GM12878 (cell line): ENCODE measurements around the gene TEAD4. TPM values are rescaled to one million over a fixed set of nuclear protein-coding genes. Genes with fewer than 3 reads are reported as not detected.

Experiments used
- ATAC-seq: fragments of 200-7000 bp; cut with Tn5 transposase; 3 replicates; pipeline ENCODE4 v1.9.1; 2020; ENCODE audit warnings: mild to moderate bottlenecking, moderate library complexity
- BruUV-seq: library from RNA; stranded (reverse); fragments of 400-500 nt; replicated peaks from 2 replicates; lab custom pipeline; 2021; lab: Mats Ljungman, UMichigan
- CTCF ChIA-PET: fragments of 300-600 bp; sonication (Branson Sonifier 250); formaldehyde crosslinking; extraction: SDS; loops from one replicate; lab custom pipeline; 2021; ENCODE audit warnings: inconsistent platforms; lab: Yijun Ruan, JAX
- POLR2A ChIA-PET: fragments of 350-600 bp; formaldehyde crosslinking; extraction: SDS; loops from one replicate; lab custom pipeline; 2021; ENCODE audit warnings: inconsistent platforms; lab: Charles Lee
- RAD21 ChIA-PET: fragments of 300-600 bp; sonication (Branson Sonifier 250); formaldehyde crosslinking; loops from one replicate; lab custom pipeline; 2023; ENCODE audit warnings: antibody characterized with exemption; ENCODE audit not compliant: unreplicated experiment; lab: Charles Lee
- SMC1A ChIA-PET: fragments of 300-600 bp; sonication (Branson Sonifier 250); formaldehyde crosslinking; loops from one replicate; lab custom pipeline; 2023; ENCODE audit not compliant: unreplicated experiment, uncharacterized antibody; lab: Charles Lee
- DNase-seq: peaks from one replicate; pipeline ENCODE4 v3.0.0-alpha.2; 2011; ENCODE audit warnings: low read depth, low spot score
- FAIRE-seq: peaks from 3 replicates; lab custom pipeline; 2011; peaks lifted over from hg19 to GRCh38; lab: Jason Lieb, UNC
- H2AFZ ChIP-seq: 2 replicates; pipeline ENCODE4 v1.6.0; 2011; ENCODE audit warnings: low read depth, low read length, control low read depth; ENCODE audit not compliant: control insufficient read depth
- H3K27ac ChIP-seq: 2 replicates; pipeline ENCODE4 v1.5.1; 2011; ENCODE audit warnings: control low read depth; ENCODE audit not compliant: control insufficient read depth, insufficient read depth
- H3K27me3 ChIP-seq, 2 experiments: replicated peaks in 1 of 2; 2 replicates each; pipeline versions ENCODE4 v1.6.0 to v1.6.1; 2011; ENCODE audit warnings: low read length in 1 of 2; ENCODE audit not compliant: control insufficient read depth in 2 of 2, insufficient read depth in 2 of 2
- H3K36me3 ChIP-seq, 2 experiments: 2 replicates each; pipeline ENCODE4 v1.5.1; 2011; ENCODE audit warnings: low read length in 1 of 2; ENCODE audit not compliant: control insufficient read depth in 2 of 2, insufficient read depth in 2 of 2
- H3K4me1 ChIP-seq: 2 replicates; pipeline ENCODE4 v1.6.1; 2011; ENCODE audit warnings: mild to moderate bottlenecking, low read length, moderate library complexity, mixed read lengths; ENCODE audit not compliant: control insufficient read depth, insufficient read depth
- H3K4me2 ChIP-seq: 2 replicates; pipeline ENCODE4 v1.6.0; 2011; ENCODE audit warnings: control low read depth; ENCODE audit not compliant: control insufficient read depth, insufficient read depth
- H3K4me3 ChIP-seq: fragments of 200-600 bp; sonication (generic); 2 replicates; pipeline ENCODE4 v1.5.1; 2016
- H3K79me2 ChIP-seq: 2 replicates; pipeline ENCODE4 v1.6.0; 2011; ENCODE audit warnings: low read length; ENCODE audit not compliant: control insufficient read depth, insufficient read depth
- H3K9ac ChIP-seq: 2 replicates; pipeline ENCODE4 v1.8.0; 2011; ENCODE audit warnings: low read length, control low read depth, mixed read lengths; ENCODE audit not compliant: control insufficient read depth, insufficient read depth
- H3K9me3 ChIP-seq: replicated peaks from 3 replicates; pipeline ENCODE4 v1.5.1; 2011; ENCODE audit warnings: mild to moderate bottlenecking, low read length; ENCODE audit not compliant: control insufficient read depth, insufficient read depth
- H4K20me1 ChIP-seq: 2 replicates; pipeline ENCODE4 v1.6.0; 2011; ENCODE audit not compliant: control insufficient read depth, insufficient read depth
- BCLAF1 ChIP-seq: fragments of 450-650 bp; IDR thresholded peaks from 2 replicates; pipeline ENCODE4 v1.6.1; 2017; ENCODE audit warnings: antibody characterized with exemption, mild to moderate bottlenecking, moderate library complexity
- CBX3 ChIP-seq: fragments of 200-600 bp; sonication (generic); IDR thresholded peaks from 2 replicates; pipeline ENCODE4 v1.6.1; 2016; ENCODE audit warnings: low read depth, borderline replicate concordance
- E4F1 ChIP-seq: fragments of 450-650 bp; IDR thresholded peaks from 2 replicates; pipeline ENCODE4 v1.6.1; 2018; ENCODE audit warnings: borderline replicate concordance, mild to moderate bottlenecking; ENCODE audit not compliant: partially characterized antibody
- ESRRA ChIP-seq: IDR thresholded peaks from 2 replicates; pipeline ENCODE4 v1.6.1; 2012; ENCODE audit warnings: mild to moderate bottlenecking, low read length, improper control_type of control experiment
- NR2F1 ChIP-seq: fragments of 450-650 bp; conservative IDR thresholded peaks from 2 replicates; pipeline ENCODE4 v1.6.1; 2017; ENCODE audit warnings: mild to moderate bottlenecking
- PKNOX1 ChIP-seq: fragments of 450-650 bp; IDR thresholded peaks from 2 replicates; pipeline ENCODE4 v1.6.1; 2016; ENCODE audit warnings: mild to moderate bottlenecking
- POLR2A ChIP-seq: IDR thresholded peaks from 2 replicates; pipeline ENCODE4 v1.6.1; 2011; ENCODE audit warnings: low read depth, mild to moderate bottlenecking, low read length
- SIN3A ChIP-seq: IDR thresholded peaks from 2 replicates; pipeline ENCODE4 v1.6.1; 2012; ENCODE audit warnings: low read depth, low read length, improper control_type of control experiment
- STAT1 ChIP-seq: fragments of 450-650 bp; conservative IDR thresholded peaks from 2 replicates; pipeline ENCODE4 v1.6.1; 2014; ENCODE audit warnings: antibody characterized with exemption, mild to moderate bottlenecking
- TARDBP ChIP-seq: IDR thresholded peaks from 2 replicates; pipeline ENCODE4 v1.6.1; 2016; ENCODE audit warnings: borderline replicate concordance
- ZBTB33 ChIP-seq: fragments of 450-650 bp; IDR thresholded peaks from 2 replicates; pipeline ENCODE4 v1.6.1; 2017; ENCODE audit warnings: mild to moderate bottlenecking
- ZBTB40 ChIP-seq: fragments of 450-650 bp; IDR thresholded peaks from 2 replicates; pipeline ENCODE4 v1.6.1; 2016; ENCODE audit warnings: mild to moderate bottlenecking, moderate library complexity, borderline replicate concordance
- ZZZ3 ChIP-seq: IDR thresholded peaks from 2 replicates; pipeline ENCODE4 v1.6.1; 2011; ENCODE audit warnings: low read depth; ENCODE audit not compliant: control insufficient read depth, insufficient read length
- WGBS: methylation state at CpG from one replicate; pipeline ENCODE4 v1.1.6; 2016; ENCODE audit warnings: low lambda C conversion rate; ENCODE audit not compliant: insufficient replicate concordance, insufficient coverage; ENCODE audit errors: missing lambda C conversion rate; 5-methylcytosine and 5-hydroxymethylcytosine counted together
- in situ Hi-C: fragments of 300-500 bp; cut with MboI; formaldehyde crosslinking; loops from 9 replicates; pipeline ENCODE4 v1.14.3; 2018; ENCODE audit warnings: mixed read lengths
- intact Hi-C: fragments of 100-400 bp; cut with micrococcal nuclease; formaldehyde crosslinking; loops from one replicate; pipeline ENCODE4 v1.14.2; 2022; ENCODE audit not compliant: unreplicated experiment
- polyA plus RNA-seq, 11 experiments: library from polyadenylated mRNA; depleted of rRNA in 4 of 11; unstranded in 6 of 11; stranded (reverse) in 5 of 11; fragments of >200 nt; fragmentation: Nextera tagmentation in 4 of 11; fragmentation: Illumina TruSeq in 1 of 11; extraction: Ambion mirVana in 4 of 11; extraction: Trizol in 1 of 11; gene quantifications; 1 replicate in 1 of 11; 2 replicates in 10 of 11; pipeline versions ENCODE4 v1.2.1 to v1.2.3, GENCODE V29; 2011 to 2016; ENCODE audit warnings: inconsistent platforms in 2 of 11, missing spikeins in 2 of 11, low read depth in 1 of 11
- total RNA-seq, 4 experiments: library from RNA; depleted of rRNA in 3 of 4; stranded (reverse); fragments of >200 nt in 3 of 4; fragmentation: Illumina TruSeq in 1 of 4; extraction: Trizol in 1 of 4; gene quantifications; 2 replicates each; pipeline versions ENCODE4 v1.2.1 to v1.2.3, GENCODE V29; 2013 to 2021

TEAD4 gene
- total and polyA plus RNA-seq, 10 of the 15 experiments (the other 5 are each of a cell fraction or from before 2014, with no cell fraction given) = 0.04 to 0.68 (median 0.31) TPM; not detected in 4

GRCh38 chr12:2986876-2987275 lies 27.7 kb downstream of the TEAD4 start:
- Histone ChIP-seq H3K27ac (no peak overlapping the region), H3K9ac (no peak overlapping the region), H3K4me2 (no peak overlapping the region), H3K27me3 (no peaks in the 10 kb centered on the region), H3K4me1 (no peaks in the 10 kb centered on the region), H3K4me3 (no peak overlapping the region), H3K79me2 (no peaks in the 10 kb centered on the region), H2AFZ (no peak overlapping the region), H3K9me3 (no peaks in the 10 kb centered on the region), H3K36me3 (no peaks in the 10 kb centered on the region), H4K20me1 (no peaks in the 10 kb centered on the region)
- ChIA-PET CTCF (no interaction called here), POLR2A (no interaction called here), RAD21 (no interaction called here), SMC1A (interaction anchor here (0.5 to 0.6 kb wide), 2 partner anchors 113 to 1975 kb away, joined by 3 to 6 read pairs; no protein-coding TSS in a partner anchor)
- DNase-seq (no peak), ATAC-seq (no peak), FAIRE-seq (no peak)
- intact Hi-C loops (no loop called here), in situ Hi-C loops (no loop called here)
- BruUV-seq = no TSS peak
- WGBS = 37% methylated on average over 3 of the region's 3 CpGs
- TF ChIP-seq POLR2A = no peak
- TF ChIP-seq NR2F1 = no peak
- TF ChIP-seq E4F1 = no peak
- no peak for TF ChIP-seq ESRRA
- TF ChIP-seq BCLAF1 = no peak
- no peak for TF ChIP-seq TARDBP
- no peak for TF ChIP-seq CBX3
- no peak for TF ChIP-seq ZBTB33
- TF ChIP-seq ZBTB40 = no peak
- no peak for TF ChIP-seq ZZZ3
- no peak for TF ChIP-seq SIN3A
- no peak for TF ChIP-seq PKNOX1
- TF ChIP-seq STAT1 = no peak
